Skin epidermis (tissue), 12 donors: ENCODE results near the gene TSEN54.

Source experiments
- H3K27ac ChIP-seq, 21 experiments: fragments of 200-600 bp; sonication (generic) in 11 of 21; one replicate each; pipeline ENCODE4 v1.5.0; 2020; ENCODE audit warnings: mild to moderate bottlenecking in 3 of 21, inconsistent platforms in 2 of 21, moderate library complexity in 2 of 21
- H3K4me3 ChIP-seq, 7 experiments: fragments of 200-600 bp; sonication (generic) in 2 of 7; one replicate each; pipeline ENCODE4 v1.5.0; 2020; ENCODE audit warnings: inconsistent platforms in 2 of 7, mild to moderate bottlenecking in 2 of 7, moderate library complexity in 1 of 7

Gene TSEN54

GRCh38 chr17:75486951-75487350, 29.4 kb upstream of the TSEN54 start:
- H3K27ac ChIP-seq = peak overlapping the region in 16 of 21 experiments; percentile 18 to 92 (median 70)
- H3K4me3 ChIP-seq = no peak overlapping the region

DNA sequence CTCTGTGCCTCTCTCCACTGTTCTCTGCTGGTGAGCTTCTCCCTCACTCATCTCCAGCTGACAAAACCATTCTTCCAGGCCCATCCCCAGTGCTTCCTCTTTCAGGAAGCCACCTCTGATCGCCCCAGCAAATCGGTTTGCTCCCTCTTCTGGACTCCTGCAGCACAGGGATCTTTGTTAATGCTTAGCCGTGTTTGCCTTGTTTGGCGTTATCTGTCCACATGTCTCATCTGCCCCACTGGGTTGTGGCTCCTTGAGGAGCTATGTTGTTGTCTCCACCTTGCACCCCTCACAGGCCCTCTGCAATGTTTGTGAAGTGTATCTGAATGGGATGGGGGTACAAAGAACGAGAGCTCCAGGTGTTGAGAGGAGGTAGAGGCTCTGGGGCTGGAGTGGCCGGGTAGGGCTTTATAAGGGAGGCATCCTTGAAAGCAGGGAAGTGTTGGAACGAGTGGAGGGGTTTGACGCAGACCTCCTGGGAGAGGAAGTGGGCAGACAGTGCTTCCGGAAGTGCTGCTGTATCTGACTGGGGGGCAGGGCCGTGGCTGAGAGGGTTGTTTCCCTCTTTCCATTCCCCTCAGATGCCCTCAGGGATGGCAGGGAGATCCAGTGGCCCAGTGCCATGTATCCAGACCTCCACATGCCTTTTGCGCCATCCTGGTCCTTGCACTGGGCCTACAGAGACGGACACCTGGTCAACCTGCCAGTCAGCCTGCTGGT, 28.8 kb upstream of the TSEN54 start:
- Histone ChIP-seq H3K27ac (peak overlapping the region in 18 of 21 experiments; percentile 18 to 92 (median 67)), H3K4me3 (no peak overlapping the region)

GRCh38 chr17:75488693-75489510, 27.4 kb upstream of the TSEN54 start:
- Histone ChIP-seq H3K27ac (peak overlapping the region in 4 of 21 experiments; percentile 21 to 70 (median 67)), H3K4me3 (no peak overlapping the region)

DNA sequence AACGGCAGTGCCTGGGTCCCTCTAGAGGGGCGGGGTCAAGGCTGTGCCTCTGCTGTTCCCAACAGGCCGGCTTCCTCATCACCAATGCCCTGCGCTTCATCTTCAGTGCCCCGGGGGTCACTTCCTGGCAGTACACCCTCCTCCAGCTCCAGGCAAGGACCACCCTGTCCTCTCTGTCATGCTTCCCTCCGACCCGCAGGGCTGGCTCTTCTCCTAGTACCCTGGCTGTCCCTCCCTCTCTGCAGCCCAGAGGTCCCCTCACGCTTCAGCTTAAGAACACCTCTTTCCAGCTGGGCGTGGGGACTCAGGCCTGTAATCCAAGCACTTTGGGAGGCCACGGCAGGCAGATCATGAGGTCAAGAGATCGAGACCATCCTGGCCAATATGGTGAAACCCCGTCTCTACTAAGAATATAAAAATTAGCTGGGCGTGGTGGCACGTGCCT, 26.8 kb upstream of the TSEN54 start:
- Histone ChIP-seq H3K27ac (no peak overlapping the region), H3K4me3 (no peak overlapping the region)

DNA sequence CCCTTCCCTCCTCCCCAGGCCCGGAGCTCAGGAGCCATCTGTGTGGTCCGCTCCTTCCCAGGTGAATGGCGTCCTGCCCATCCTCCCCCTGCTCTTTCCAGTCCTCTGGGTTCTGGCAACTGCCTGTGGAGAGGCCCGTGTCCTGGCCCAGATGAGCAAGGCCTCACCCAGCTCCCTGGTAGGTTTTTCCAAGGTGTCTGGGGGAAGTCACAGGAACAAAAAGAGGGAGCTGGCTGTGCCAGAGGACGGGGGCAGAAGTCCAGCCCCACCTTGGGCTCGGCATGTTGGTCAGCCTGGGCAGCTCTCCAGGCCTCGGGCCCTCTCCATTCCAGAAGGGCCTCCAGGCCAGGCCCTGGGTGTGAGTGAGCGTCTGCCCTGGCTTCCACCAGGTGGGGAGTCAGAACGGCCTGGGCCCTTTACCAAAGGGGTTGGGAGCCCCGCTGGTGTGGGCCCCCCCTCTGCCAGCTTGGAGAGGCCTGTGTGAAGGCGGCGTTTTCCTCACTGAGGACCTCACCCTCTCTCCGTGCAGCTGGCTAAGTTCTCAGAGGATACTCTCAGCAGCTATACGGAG, 26.1 kb upstream of the TSEN54 start:
- Histone ChIP-seq H3K4me3 (no peak overlapping the region), H3K27ac (peak overlapping the region in 3 of 21 experiments; percentile 22 to 76 (median 51))

GRCh38 chr17:75490953-75491649, 25.2 kb upstream of the TSEN54 start:
- peak overlapping the region in 2 of 21 experiments; percentile 22 to 76 for H3K27ac ChIP-seq
- no peak overlapping the region for H3K4me3 ChIP-seq

DNA sequence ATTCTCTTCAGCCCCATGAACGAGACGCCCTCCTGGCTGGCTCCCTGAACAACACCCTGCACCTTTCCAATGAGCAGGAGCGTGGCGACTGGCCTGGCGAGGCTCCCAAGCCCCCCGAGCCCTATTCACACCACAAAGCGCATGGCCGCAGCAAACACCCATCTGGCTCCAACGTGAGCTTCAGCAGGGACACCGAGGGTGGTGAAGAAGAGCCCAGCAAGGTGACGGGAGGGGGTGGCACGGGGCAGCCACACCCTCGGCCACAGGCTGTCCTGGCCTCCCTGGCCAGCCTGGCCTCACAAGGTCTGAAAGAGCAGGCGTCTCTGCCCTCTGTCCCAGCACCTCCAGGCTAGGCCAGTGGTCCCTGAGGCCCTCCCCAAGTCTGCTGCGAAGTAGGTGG, 24.6 kb upstream of the TSEN54 start:
- no peak overlapping the region for H3K4me3 ChIP-seq
- no peak overlapping the region for H3K27ac ChIP-seq

DNA sequence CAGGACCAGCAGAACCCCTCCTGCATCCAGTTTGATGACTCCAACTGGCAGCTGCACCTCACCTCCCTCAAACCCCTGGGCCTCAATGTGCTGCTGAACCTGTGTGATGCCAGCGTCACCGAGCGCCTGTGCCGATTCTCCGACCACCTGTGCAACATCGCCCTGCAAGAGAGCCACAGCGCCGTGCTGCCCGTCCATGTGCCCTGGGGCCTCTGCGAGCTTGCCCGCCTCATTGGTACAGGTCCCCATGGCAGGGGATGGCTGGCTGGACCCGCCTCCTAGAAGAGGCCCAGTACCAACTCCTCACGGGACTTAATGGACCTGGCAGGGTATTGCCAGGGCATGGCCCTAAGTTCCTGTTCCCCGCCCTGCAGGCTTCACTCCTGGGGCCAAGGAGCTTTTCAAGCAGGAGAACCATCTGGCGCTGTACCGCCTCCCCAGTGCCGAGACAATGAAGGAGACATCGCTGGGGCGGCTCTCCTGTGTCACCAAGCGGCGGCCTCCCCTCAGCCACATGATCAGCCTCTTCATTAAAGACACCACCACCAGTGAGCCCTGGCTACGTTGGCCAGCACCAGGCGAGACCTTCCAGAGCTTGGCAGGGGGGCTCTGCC, 23.7 kb upstream of the TSEN54 start:
- Histone ChIP-seq H3K4me3 (no peak overlapping the region), H3K27ac (no peak overlapping the region)

GRCh38 chr17:75493476-75494129, 22.7 kb upstream of the TSEN54 start:
- Histone ChIP-seq H3K4me3 (no peak overlapping the region), H3K27ac (peak overlapping the region in 1 of 21 experiments; percentile 59)

GRCh38 chr17:75494326-75494877, 21.9 kb upstream of the TSEN54 start:
- Histone ChIP-seq H3K27ac (no peak overlapping the region), H3K4me3 (no peak overlapping the region)

DNA sequence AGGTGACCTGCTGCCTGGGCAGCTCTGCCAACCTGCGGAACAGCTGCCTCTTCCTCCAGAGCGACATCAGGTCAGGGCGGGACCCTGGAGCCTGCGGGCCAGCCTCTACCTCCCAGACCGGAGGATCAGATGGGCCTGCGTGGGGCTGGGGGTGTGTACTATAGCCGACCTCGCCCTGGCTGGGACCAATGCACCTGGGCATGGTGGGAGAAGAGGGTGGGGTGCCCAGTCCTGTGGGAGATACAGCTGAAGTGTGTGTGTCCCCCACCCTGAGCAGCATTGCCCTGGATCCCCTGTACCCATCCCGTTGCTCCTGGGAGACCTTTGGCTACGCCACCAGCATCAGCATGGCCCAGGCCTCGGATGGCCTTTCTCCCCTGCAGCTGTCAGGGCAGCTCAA, 20.3 kb upstream of the TSEN54 start:
- no peak overlapping the region for H3K27ac ChIP-seq

DNA sequence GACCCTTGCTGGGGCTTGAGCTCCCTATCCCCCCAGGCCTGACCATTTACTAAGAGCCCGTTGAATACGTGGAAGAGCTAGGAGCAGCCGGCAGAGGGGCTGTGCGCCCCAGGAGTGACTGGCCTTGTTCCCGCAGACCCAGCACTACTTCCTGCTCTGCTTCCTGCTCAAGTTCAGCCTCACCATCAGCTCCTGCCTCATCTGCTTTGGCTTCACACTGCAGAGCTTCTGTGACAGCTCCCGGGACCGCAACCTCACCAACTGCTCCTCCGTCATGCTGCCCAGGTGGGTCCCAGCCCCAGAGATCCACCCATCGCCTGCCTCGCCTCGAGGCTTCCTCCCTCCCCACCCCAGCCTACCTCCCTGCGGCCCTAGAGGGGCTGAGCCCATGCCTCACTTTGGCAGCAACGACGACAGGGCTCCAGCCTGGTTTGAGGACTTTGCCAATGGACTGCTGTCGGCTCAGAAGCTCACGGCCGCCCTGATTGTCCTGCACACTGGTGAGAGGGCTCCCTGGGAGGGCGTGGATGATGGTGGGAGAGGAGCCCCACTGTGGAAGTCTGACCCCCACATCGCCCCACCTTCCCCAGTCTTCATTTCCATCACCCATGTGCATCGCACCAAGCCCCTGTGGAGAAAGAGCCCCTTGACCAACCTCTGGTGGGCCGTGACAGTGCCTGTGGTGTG, 18.1 kb upstream of the TSEN54 start:
- no peak overlapping the region for H3K4me3 ChIP-seq
- H3K27ac ChIP-seq = peak overlapping the region in 1 of 21 experiments; percentile 9

More for the DNA sequence above, 20.3 kb upstream of the TSEN54 start:
- H3K4me3 ChIP-seq = no peak overlapping the region

DNA sequence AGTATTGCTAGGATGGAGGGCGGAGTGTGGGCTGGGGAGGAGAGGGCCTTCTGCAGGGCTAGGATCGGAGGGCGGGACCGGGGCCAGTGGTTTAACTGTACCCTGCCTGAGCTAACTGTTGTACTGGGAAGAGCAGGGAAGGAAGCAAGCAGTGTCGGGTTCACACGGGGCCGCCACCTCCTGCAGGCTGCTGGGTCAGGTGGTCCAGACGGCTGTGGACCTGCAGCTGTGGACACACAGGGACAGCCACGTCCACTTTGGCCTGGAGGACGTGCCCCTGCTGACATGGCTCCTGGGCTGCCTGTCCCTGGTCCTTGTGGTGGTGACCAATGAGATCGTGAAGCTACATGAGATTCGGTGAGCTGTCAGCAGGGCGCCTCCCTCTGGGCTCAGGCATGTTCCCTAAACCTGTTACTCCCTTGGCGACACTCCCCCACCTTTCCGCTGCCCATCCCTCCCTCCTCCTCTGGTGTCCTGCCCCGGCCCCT, 17.6 kb upstream of the TSEN54 start:
- Histone ChIP-seq H3K27ac (peak overlapping the region in 2 of 21 experiments; percentile 32 to 59), H3K4me3 (no peak overlapping the region)

GRCh38 chr17:75499313-75500022, 16.9 kb upstream of the TSEN54 start:
- Histone ChIP-seq H3K4me3 (no peak overlapping the region), H3K27ac (peak overlapping the region in 3 of 21 experiments; percentile 27 to 59 (median 32))

GRCh38 chr17:75500419-75501216, 15.7 kb upstream of the TSEN54 start:
- Histone ChIP-seq H3K27ac (peak overlapping the region in 3 of 21 experiments; percentile 22 to 27 (median 22)), H3K4me3 (no peak overlapping the region)

DNA sequence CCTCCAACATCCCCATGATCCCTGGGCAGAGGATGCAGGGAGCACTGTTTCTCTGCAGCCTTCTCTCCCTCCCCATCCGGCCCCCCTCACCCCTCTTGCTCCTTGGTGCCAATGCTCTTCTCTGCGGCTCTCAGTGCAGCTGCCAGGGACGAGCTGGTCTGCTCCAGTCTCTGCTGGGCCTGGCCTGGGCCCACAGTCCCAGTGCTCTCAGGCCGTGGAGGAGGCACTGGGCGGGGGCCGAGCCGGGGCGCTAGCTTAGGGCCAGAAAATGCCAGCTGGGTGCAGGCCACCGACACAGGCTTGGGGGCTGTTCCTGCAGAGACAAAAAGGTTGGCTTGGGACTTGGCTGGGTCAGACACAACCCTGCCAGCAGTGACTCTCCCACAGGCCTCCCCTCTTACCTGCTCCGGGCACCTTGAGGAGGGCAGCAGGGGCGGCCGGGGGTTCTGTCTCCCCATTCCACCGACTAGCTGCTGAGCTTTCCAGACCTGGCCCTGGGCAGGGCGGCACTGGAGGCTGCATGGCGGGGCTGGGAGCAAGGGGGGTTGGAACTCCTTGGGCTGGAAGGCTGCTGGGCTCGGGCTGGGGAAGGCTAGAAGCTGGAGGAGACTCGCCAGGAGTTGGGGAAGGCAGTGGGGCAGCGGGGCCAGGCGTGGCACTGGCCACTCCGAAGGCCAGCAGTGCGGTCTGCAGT, 14.8 kb upstream of the TSEN54 start:
- H3K27ac ChIP-seq = peak overlapping the region in 2 of 21 experiments; percentile 4 to 57
- H3K4me3 ChIP-seq = no peak overlapping the region
